Stimulated activated CD4-positive, alpha-beta T cell treated with anti-CD3 and anti-CD28 coated beads, Interleukin-1b, Interleukin-23, amount 100 ng/mL, for 24 hours (primary cell): ENCODE measurements around the gene PAK6.
A peak's percentile ranks its signal among the peaks of the same experiment; 100 is the strongest.

ENCODE experiments used
- DNase-seq, 4 experiments: peaks; one replicate each; pipeline ENCODE4 v3.0.0-alpha.2; 2020; ENCODE audit warnings: low read depth in 4 of 4, low spot score in 1 of 4

Gene PAK6

DNA sequence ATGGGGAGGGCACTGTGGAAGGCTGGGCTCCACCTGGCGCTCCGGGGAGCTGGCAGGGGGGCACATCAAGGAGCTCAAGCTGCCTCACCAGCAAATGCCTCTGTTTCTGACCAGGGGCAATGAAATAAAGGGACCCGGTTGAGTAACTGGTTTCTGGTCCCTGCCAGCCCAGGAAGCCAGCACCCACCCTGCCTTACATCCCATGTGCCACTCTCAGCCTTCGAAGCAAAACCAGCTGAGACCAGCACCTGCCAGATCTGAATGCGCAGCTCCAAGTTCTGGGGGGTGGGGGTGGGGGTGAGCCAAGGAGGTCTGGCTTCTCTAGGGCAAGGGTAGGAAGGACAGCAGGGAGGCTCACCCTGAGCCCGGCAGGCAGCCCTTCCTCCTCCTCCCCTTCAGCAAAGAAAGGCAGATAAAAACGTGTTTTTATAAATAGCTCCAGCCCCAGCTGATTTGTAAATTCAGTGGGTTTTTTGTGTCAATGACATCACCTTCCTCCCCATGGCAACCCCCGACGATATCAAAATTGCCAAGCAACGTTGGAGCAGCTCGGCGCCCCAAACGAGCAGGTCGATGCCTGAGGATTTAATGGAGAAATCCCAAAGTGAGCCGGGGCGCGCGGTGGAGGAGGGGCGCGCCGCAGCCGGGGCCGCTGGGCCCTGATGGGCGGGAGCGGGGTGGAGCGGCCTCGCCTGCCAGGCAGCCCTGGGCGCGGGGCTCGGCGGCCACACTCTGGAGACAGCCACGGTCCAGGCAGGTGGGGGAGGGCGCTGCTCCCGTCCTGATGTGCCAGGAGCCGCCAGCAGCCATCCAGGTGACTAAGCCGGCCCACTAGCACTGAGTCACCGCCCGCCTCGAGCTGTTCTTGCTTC lies at the start of gene PAK6:
Gene PAK6, plus strand, starts transcription at position 532 of the 872 bp plus-strand sequence. CDS start 25,723 bp downstream, outside the sequence.
- peak in 2 of 4 experiments; percentile 32 to 47 for DNase-seq

DNA sequence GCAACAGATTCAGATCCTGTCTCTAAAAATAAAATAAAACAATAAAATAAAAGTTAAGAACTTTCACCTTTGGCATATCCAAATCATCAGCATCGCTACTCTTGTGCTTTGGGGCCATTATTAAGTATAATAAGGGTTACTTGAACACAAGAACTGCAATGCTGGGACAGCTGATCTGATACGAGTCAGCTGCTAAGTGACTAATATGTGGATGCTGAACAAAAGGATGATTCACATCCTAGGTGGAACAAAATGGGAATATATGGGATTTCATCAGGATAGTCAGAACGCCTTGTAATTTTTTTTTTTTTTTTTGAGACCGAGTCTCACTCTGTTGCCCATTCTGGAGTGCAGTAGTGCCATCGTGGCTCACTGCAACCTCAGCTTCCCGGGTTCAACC lies 48.3 kb upstream of the PAK6 start:
- no peak for DNase-seq

DNA sequence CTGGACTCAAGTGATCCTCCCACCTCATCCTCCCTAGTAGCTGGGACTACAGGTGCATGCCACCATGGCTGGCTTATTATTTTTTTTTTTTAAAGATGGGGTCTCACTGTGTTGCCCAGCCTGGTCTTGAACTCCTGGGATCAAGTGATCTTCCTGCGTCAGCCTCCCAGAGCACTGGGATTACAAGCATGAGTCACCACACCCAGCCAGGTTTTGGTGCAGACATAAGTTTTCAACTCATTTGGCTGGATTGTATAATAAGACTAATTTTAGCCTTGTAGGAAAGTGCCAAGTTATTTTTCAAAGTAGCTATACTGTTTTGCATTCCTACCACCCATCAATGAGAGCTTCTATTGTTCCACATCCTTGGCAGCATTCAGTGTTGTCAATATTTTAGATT lies 45.9 kb upstream of the PAK6 start:
- no peak for DNase-seq

DNA sequence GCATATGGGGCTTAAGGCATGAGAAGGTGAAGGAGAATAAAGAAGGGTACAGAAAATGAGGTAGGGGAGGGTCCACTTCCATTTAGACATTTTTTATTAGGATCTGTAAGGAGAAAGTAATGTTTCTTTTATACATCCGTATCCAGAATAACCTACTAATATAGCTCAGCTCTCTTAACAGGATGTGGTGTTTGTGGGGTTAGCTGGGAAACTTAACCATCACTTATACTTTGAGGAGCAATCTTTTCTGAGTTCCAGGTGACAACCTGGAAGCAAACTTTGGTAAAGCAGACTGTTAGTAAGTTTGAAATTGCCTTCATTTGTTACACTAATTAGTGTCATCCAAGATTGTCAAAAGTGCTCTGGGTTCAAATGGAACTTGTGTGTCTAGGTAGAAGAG lies 41.4 kb upstream of the PAK6 start:
- no peak for DNase-seq

GRCh38 chr15:40198355-40199085 lies 40.3 kb upstream of the PAK6 start:
- DNase-seq, result no peak

GRCh38 chr15:40204100-40204499 lies 34.8 kb upstream of the PAK6 start:
- DNase-seq, result no peak

- DNase-seq, result peak in 2 of 4 experiments; percentile 18 to 19
Observed at GRCh38 chr15:40217166-40217824, 21.6 kb upstream of the PAK6 start.

- DNase-seq, result no peak
Observed at GRCh38 chr15:40219801-40220200, 19.1 kb upstream of the PAK6 start.

DNA sequence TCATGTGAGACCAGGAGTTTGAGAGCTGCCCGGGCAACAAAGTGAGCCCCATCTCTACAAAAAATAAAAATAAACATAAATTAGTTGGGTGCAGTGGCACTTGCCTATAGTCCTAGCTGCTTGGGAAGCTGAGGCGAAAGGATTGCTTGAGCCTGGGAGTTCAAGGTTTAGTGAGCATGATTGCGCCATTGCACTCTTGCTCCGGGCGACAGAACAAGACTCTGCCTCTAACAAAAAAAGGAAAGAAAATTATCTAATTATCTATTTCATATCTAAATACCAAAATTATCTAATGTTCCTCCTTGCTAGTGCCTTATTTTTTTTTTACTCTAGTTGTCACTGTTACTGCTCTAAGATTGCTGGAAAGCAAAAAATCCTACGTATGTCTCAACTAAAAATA lies 16.7 kb upstream of the PAK6 start:
- no peak for DNase-seq

DNA sequence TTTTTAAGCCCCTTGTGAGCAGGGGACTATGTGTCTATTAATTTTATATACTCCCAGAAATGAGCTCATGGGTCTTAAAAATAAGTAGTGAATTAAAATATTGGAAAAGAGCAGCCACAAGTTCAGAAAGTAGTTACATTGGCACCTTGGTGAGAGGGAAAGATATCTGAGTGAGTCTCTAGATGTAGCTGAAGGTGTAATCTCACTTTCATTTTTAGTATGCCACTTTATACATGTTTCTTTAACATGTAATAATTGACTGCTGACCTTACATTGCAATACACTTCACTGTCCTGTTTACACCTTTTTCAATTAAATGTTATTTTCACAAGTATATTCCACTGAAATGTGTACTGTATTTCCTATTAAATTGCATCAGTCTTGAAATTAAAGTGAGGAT lies 12.1 kb upstream of the PAK6 start:
- DNase-seq, result no peak

GRCh38 chr15:40229316-40229715 lies 9.5 kb upstream of the PAK6 start:
- no peak for DNase-seq

- no peak for DNase-seq
Observed at GRCh38 chr15:40229956-40230355, 8.9 kb upstream of the PAK6 start.

DNA sequence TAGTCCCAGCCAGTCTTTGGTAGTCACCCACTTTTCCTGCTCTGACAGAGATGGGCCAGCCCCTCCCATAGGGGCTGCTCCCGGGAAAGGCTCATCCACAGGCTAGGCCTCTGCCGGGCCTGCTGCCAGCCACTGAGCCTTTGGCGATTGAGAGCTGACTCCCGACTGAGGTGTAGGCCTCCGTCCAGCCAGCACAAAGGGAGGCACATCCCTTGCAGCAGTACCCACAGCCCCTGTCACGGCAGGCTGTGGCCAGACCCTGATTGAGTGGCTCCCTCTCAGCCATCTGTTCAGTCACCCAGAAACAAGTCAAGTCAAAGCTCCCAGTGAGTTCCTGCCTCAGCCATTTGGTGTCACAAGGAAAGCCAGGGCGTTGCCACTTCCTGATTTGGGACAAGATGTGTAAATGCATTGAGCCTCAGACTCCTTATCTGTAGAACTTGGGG lies 6.2 kb upstream of the PAK6 start:
- no peak for DNase-seq

GRCh38 chr15:40233727-40234577 lies 4.9 kb upstream of the PAK6 start:
- DNase-seq, result no peak

- no peak for DNase-seq
Observed at GRCh38 chr15:40234783-40235182, 4.1 kb upstream of the PAK6 start.

GRCh38 chr15:40235201-40235885 lies 3.5 kb upstream of the PAK6 start:
- no peak for DNase-seq

- no peak for DNase-seq
Observed at GRCh38 chr15:40239404-40239692, 485 bp downstream of the PAK6 start.

DNA sequence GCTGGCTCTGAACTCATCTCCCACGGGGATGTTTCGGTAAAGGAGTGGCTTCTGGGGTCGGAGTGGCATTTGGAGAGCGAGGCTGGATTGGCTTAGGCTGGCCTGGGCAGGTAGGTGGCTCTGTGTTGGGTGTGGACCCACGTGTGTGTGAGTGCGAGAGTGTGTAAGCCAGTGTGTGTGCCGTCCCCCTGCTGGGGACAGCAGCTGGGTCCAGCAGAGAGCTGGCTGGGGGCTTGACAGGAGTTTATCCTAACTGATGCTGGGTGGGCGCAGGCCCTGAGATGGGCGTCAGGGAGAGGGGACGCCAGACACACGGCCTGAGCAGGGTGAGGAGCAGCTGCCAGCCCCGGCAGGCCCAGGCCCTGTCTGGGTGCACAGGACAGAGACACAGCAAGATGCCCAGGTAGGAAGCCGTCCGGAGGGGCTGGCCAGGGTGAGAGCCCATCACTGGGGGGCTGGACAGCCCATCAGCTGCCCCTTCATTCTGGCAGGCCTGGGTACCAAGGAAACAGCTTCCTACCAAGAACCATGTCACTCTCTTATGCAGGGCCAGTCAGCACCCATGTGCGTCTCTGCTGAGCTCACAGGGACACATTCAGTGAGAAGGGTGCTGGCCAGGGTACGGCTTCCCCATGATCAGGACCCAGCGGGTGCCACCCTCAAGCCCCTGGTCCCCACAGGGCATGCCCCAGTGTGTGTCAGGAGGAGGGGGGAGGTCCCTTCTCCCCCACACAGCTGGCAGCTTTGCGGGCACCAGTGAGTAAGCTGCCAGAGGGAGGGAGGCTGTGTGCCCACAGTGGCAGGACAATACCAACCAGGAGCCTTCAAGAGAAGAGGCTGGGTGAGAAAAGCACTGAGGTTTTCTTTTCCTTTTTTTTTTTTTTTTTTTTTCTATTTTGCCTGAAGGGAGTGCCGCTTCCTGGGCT lies 1.1 kb downstream of the PAK6 start:
- DNase-seq, result no peak

DNA sequence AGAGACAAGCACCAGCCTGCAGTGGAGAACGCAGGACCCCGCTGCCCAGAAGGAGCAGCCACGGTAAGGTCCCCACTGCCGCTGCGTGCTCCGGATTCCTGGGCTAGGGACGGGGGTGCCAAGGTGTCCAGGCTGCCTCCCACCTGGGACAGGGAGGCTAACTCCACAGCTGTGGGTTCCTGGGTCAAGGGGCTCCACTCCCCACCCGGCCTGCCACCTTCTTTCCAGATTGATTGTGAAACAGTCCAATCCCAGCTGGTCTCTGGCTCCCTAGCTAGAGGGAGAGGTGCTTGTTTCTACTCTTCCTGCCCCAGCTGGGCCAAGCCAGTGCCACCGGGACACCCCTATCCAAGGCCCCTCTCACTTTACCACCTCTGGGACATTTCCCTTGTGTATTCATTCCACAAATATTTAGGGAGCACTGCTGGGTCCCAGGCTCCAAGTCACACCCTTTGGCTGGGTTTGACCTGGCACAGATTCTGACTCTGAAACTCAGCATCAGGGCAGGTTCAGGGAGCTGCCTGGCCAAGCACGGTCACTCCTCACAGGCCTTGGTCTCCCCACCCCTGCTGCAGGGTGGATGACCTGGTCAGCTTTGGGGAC lies 1.9 kb downstream of the PAK6 start:
- DNase-seq, result no peak
